Mesendoderm (in vitro differentiated cells): ENCODE measurements around the gene KIAA1549.

Source experiments
- DNase-seq: peaks from one replicate; pipeline ENCODE4 v3.0.0; 2013
- H2AK5ac ChIP-seq: 2 replicates; pipeline ENCODE4 v1.6.1; 2013; ENCODE audit warnings: low read length, inconsistent platforms
- H2BK120ac ChIP-seq: 2 replicates; pipeline ENCODE4 v1.6.1; 2013; ENCODE audit warnings: low read depth, mild to moderate bottlenecking, low read length, moderate library complexity, mixed read lengths
- H2BK15ac ChIP-seq: replicated peaks from 2 replicates; pipeline ENCODE4 v1.6.1; 2013; ENCODE audit warnings: low read depth, mild to moderate bottlenecking, moderate library complexity
- H2BK5ac ChIP-seq: 2 replicates; pipeline ENCODE4 v1.6.1; 2013; ENCODE audit warnings: low read length, inconsistent platforms
- H3K18ac ChIP-seq: 2 replicates; pipeline ENCODE4 v1.6.1; 2013; ENCODE audit warnings: mild to moderate bottlenecking, low read length, mixed read lengths
- H3K23ac ChIP-seq: one replicate; pipeline ENCODE4 v1.6.1; 2013; ENCODE audit warnings: low read length
- H3K27ac ChIP-seq: 2 replicates; pipeline ENCODE4 v1.5.1; 2013; ENCODE audit warnings: low read depth, mild to moderate bottlenecking, inconsistent platforms, low read length, moderate library complexity
- H3K27me3 ChIP-seq: 2 replicates; pipeline ENCODE4 v1.6.1; 2013; ENCODE audit warnings: low read length, control low read depth, mild to moderate bottlenecking, inconsistent platforms; ENCODE audit not compliant: insufficient read depth, poor library complexity
- H3K36me3 ChIP-seq: 2 replicates; pipeline ENCODE4 v1.6.1; 2013; ENCODE audit warnings: low read length, inconsistent platforms; ENCODE audit not compliant: control insufficient read depth, insufficient read depth
- H3K4ac ChIP-seq: one replicate; pipeline ENCODE4 v1.6.1; 2013; ENCODE audit warnings: low read depth, mild to moderate bottlenecking, low read length, moderate library complexity
- H3K4me1 ChIP-seq: 2 replicates; pipeline ENCODE4 v1.6.1; 2013; ENCODE audit warnings: low read depth, low read length, inconsistent platforms; ENCODE audit not compliant: control insufficient read depth
- H3K4me2 ChIP-seq: 2 replicates; pipeline ENCODE4 v1.6.1; 2013; ENCODE audit warnings: low read length
- H3K4me3 ChIP-seq: 2 replicates; pipeline ENCODE4 v1.5.1; 2013; ENCODE audit warnings: mild to moderate bottlenecking, low read length
- H3K56ac ChIP-seq: one replicate; pipeline ENCODE4 v1.6.1; 2013; ENCODE audit warnings: low read length
- H3K79me1 ChIP-seq: 2 replicates; pipeline ENCODE4 v1.6.1; 2013; ENCODE audit warnings: low read length, inconsistent platforms
- H3K79me2 ChIP-seq: 2 replicates; pipeline ENCODE4 v1.6.1; 2013; ENCODE audit warnings: mild to moderate bottlenecking, low read length; ENCODE audit not compliant: control insufficient read depth, insufficient read depth
- H3K9ac ChIP-seq: 2 replicates; pipeline ENCODE4 v1.6.1; 2013; ENCODE audit warnings: low read length, inconsistent platforms
- H4K5ac ChIP-seq: one replicate; pipeline ENCODE4 v1.6.1; 2013; ENCODE audit warnings: low read length
- H4K8ac ChIP-seq: one replicate; pipeline ENCODE4 v1.6.1; 2013; ENCODE audit warnings: low read depth, mild to moderate bottlenecking, control low read depth, low read length, moderate library complexity
- WGBS: extraction: QIAGEN DNeasy Blood & Tissue Kit; methylation state at CpG from one replicate; pipeline ENCODE4 v1.1.7; 2013; ENCODE audit warnings: low lambda C conversion rate, missing lambda C conversion rate; ENCODE audit not compliant: insufficient coverage; ENCODE audit errors: extremely low coverage; 5-methylcytosine and 5-hydroxymethylcytosine counted together

The KIAA1549 gene

DNA sequence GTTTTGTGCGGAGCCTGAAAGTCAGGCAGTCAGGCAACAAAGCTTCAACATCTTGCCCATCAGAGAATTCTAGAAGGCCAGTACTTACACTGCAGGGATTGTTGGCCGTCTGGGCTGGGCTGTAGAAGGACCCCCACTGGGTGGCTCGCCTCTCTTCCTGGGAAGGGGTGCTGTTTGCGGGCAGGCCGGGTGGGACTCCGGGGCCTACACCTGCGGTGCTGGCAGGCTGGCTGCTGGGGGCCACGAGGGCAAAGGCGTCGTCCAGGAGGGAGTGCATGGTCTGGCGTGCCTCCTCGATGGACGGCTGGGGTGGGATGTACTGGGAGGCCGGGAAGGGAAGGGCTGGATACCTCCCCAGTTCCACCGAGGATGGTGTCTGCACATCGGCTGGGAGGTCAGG lies 120.1 kb downstream of the KIAA1549 start:
- Histone ChIP-seq H4K5ac (no peak overlapping the region), H3K4me1 (no peaks in the 10 kb centered on the region), H3K23ac (no peak overlapping the region), H3K56ac (no peak overlapping the region), H3K36me3 (no peaks in the 10 kb centered on the region), H2AK5ac (no peak overlapping the region), H2BK15ac (no peak overlapping the region), H2BK5ac (no peak overlapping the region), H3K4ac (no peak overlapping the region), H4K8ac (no peak overlapping the region), H3K4me2 (no peak overlapping the region), H3K9ac (no peak overlapping the region), H3K4me3 (no peak overlapping the region), H3K27ac (no peak overlapping the region), H3K27me3 (no peaks in the 10 kb centered on the region), H3K18ac (no peak overlapping the region), H3K79me2 (no peaks in the 10 kb centered on the region), H3K79me1 (no peaks in the 10 kb centered on the region), H2BK120ac (no peak overlapping the region)
- no CpG with 5 or more reads among the region's 16 CpGs for WGBS
- no peak for DNase-seq

DNA sequence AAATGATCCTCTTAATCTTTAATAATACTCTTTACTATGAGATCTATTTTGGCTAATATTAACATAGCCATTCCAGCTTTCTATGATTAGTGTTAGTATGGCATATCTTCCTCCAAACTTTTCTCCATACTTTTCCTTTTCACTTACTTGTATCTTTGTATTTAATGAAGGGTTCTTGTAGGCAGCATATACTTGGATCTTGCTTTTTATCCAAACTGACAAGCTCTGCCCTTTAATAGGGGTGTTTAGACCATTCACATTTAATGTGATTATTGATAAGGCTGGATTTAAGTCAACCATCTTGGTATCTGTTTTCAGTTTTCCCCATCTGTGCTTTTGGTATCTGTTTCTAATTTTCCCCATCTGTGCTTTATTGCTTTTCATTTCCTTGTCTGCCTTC lies 123.5 kb downstream of the KIAA1549 start:
- H3K4me3 ChIP-seq = no peak overlapping the region
- no peak overlapping the region for H2BK5ac ChIP-seq
- H3K9ac ChIP-seq = no peak overlapping the region
- no peaks in the 10 kb centered on the region for H3K79me2 ChIP-seq
- no peaks in the 10 kb centered on the region for H3K79me1 ChIP-seq
- no peak overlapping the region for H3K4ac ChIP-seq
- no peak for DNase-seq
- H3K56ac ChIP-seq = no peak overlapping the region
- no peak overlapping the region for H3K23ac ChIP-seq
- H4K5ac ChIP-seq = no peak overlapping the region
- H2AK5ac ChIP-seq = no peak overlapping the region
- H3K4me1 ChIP-seq = no peaks in the 10 kb centered on the region
- no peak overlapping the region for H3K27ac ChIP-seq
- H4K8ac ChIP-seq = no peak overlapping the region
- H2BK15ac ChIP-seq = no peak overlapping the region
- H3K4me2 ChIP-seq = no peak overlapping the region
- no peak overlapping the region for H3K18ac ChIP-seq
- no peaks in the 10 kb centered on the region for H3K36me3 ChIP-seq
- H3K27me3 ChIP-seq = no peaks in the 10 kb centered on the region
- no peak overlapping the region for H2BK120ac ChIP-seq

DNA sequence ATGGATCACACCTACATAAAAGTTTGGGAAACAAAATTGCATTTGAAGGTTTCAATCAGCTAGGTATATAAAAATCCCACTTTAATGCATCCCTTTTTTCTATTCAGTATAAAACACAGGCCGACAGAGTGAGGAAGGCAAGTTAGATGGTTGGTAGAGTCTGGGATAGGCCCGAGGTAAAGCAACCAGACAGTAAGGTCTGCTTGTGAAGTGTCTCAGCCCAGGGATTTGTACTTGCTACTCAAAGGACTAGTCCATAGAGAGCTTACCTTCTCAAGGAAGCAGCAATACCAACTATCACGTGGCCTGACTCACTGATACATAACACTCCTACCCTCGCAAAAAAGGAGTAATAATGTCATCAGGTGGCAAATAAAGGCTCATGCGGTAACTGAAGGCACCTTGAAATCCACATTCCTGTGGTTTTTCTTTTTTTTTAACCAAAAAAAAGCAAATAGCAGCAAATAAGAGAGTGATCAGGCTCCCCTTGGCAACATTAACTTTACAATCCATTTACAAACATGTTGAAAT lies 127.0 kb downstream of the KIAA1549 start:
- Histone ChIP-seq H4K8ac (no peak overlapping the region), H3K36me3 (peaks cover 1% of the 10 kb centered on the region)
- WGBS = no CpG with 5 or more reads among the region's 5 CpGs

DNA sequence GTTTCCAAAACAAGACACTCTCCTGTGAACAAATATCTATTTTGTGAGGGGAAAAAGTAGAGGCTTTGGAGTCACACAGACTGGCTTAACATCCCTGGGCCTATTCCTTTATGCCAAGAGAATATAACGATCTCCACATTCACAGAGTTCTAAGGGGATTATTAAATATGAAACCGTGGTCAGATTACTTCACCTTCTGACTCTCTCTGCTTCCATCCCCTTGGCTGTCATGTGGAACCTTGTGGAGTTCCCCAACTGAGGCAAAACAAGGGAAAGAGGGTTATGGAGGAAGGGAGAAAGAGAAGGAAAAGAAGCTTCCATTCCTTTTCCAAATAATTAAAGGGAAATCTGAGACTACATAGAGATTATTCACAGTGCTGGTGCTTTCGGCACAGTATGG lies 127.7 kb downstream of the KIAA1549 start:
- Histone ChIP-seq H3K4ac (no peak overlapping the region), H3K79me1 (no peaks in the 10 kb centered on the region), H2BK120ac (no peak overlapping the region), H3K27ac (no peak overlapping the region), H3K4me2 (no peak overlapping the region), H2BK15ac (no peak overlapping the region), H3K4me3 (no peak overlapping the region), H3K27me3 (no peaks in the 10 kb centered on the region), H3K18ac (no peak overlapping the region), H3K4me1 (no peaks in the 10 kb centered on the region), H3K9ac (no peak overlapping the region), H3K23ac (no peak overlapping the region), H2BK5ac (no peak overlapping the region), H3K79me2 (no peaks in the 10 kb centered on the region), H4K5ac (no peak overlapping the region), H2AK5ac (no peak overlapping the region), H3K56ac (no peak overlapping the region), H4K8ac (no peak overlapping the region), H3K36me3 (peaks cover 1% of the 10 kb centered on the region)
- no CpG with 5 or more reads among the region's 3 CpGs for WGBS
- DNase-seq = no peak

More for the DNA sequence above, 127.0 kb downstream of the KIAA1549 start:
- H3K79me2 ChIP-seq = no peaks in the 10 kb centered on the region
- no peak overlapping the region for H2BK15ac ChIP-seq
- no peak overlapping the region for H3K56ac ChIP-seq
- H3K23ac ChIP-seq = no peak overlapping the region
- no peak overlapping the region for H3K9ac ChIP-seq
- H2BK120ac ChIP-seq = no peak overlapping the region
- no peak overlapping the region for H3K4me2 ChIP-seq
- H3K18ac ChIP-seq = no peak overlapping the region
- H4K5ac ChIP-seq = no peak overlapping the region
- H2AK5ac ChIP-seq = no peak overlapping the region
- H2BK5ac ChIP-seq = no peak overlapping the region
- H3K4ac ChIP-seq = no peak overlapping the region
- H3K27me3 ChIP-seq = no peaks in the 10 kb centered on the region
- no peak for DNase-seq
- no peak overlapping the region for H3K27ac ChIP-seq
- no peaks in the 10 kb centered on the region for H3K4me1 ChIP-seq
- H3K79me1 ChIP-seq = no peaks in the 10 kb centered on the region
- no peak overlapping the region for H3K4me3 ChIP-seq

DNA sequence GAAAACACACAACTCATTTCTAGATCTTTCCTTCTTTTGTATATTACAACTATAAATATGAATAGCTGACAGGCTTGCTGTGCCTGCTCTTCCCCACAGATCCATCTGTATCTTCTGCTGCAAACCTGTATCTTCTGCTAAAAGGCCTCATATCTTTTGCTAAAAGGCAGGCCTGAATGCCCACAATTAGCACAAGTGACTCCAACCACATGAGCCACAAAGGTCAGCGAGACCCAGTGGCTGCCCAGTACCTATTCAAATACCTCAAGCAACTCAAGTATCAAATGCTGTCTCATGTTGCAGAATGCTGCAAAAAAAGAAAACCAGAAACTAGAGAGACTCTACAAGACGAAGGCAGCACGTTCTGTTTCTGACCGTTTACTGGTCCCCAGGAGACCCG lies 128.7 kb downstream of the KIAA1549 start:
- no peak for DNase-seq
- H3K36me3 ChIP-seq = peaks cover 1% of the 10 kb centered on the region
- H4K5ac ChIP-seq = no peak overlapping the region

DNA sequence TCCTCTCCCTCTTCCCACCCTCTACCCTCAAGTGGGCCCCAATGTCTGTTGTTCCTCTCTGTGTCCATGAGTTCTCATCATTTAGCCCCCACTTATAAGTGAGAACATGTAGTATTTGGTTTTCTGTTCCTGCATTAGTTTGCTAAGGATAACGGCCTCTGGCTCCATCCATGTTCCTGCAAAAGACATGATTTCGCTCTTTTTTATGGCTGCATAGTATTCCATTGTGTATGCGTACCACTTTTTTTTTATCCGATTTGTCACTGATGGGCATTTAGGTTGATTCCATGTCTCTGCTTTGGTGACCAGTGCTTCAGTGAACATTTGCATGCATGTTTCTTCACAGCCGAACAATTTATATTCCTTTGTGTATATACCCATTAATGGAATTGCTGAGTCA lies 131.5 kb downstream of the KIAA1549 start:
- Histone ChIP-seq H3K9ac (no peak overlapping the region), H3K56ac (no peak overlapping the region), H3K23ac (no peak overlapping the region), H3K4ac (no peak overlapping the region), H2BK5ac (no peak overlapping the region), H2BK120ac (no peak overlapping the region), H2AK5ac (no peak overlapping the region), H3K27ac (no peak overlapping the region), H3K18ac (no peak overlapping the region), H2BK15ac (no peak overlapping the region), H3K4me3 (no peak overlapping the region), H4K5ac (no peak overlapping the region), H3K36me3 (peaks cover 1% of the 10 kb centered on the region), H3K27me3 (no peaks in the 10 kb centered on the region), H3K4me1 (no peaks in the 10 kb centered on the region), H3K79me1 (no peaks in the 10 kb centered on the region), H3K79me2 (no peaks in the 10 kb centered on the region), H4K8ac (no peak overlapping the region), H3K4me2 (no peak overlapping the region)
- no peak for DNase-seq
- no CpG with 5 or more reads among the region's 5 CpGs for WGBS

More for the DNA sequence above, 128.7 kb downstream of the KIAA1549 start:
- no peak overlapping the region for H3K4me2 ChIP-seq
- no peak overlapping the region for H3K4me3 ChIP-seq
- H3K27ac ChIP-seq = no peak overlapping the region
- no peak overlapping the region for H2BK15ac ChIP-seq
- no peaks in the 10 kb centered on the region for H3K4me1 ChIP-seq
- H3K56ac ChIP-seq = no peak overlapping the region
- no CpG with 5 or more reads among the region's 5 CpGs for WGBS
- H2AK5ac ChIP-seq = no peak overlapping the region
- H3K18ac ChIP-seq = no peak overlapping the region
- no peak overlapping the region for H3K23ac ChIP-seq
- no peak overlapping the region for H3K4ac ChIP-seq
- H2BK120ac ChIP-seq = no peak overlapping the region
- H3K9ac ChIP-seq = no peak overlapping the region
- no peaks in the 10 kb centered on the region for H3K79me1 ChIP-seq
- H3K27me3 ChIP-seq = no peaks in the 10 kb centered on the region
- H3K79me2 ChIP-seq = no peaks in the 10 kb centered on the region
- H4K8ac ChIP-seq = no peak overlapping the region
- no peak overlapping the region for H2BK5ac ChIP-seq
